Duodenal mucosa (tissue), 2 donors: ENCODE measurements around the gene COL8A2.

Source experiments
- H3K27ac ChIP-seq: one replicate; pipeline ENCODE4 v1.7.0; 2013; ENCODE audit warnings: low read depth, low read length
- H3K27me3 ChIP-seq, 2 donors: one replicate each; pipeline ENCODE4 v1.7.0; 2013; ENCODE audit warnings: low read length in 2 of 2, control low read depth in 1 of 2; ENCODE audit not compliant: insufficient read depth in 2 of 2, control insufficient read depth in 1 of 2
- H3K36me3 ChIP-seq, 2 donors: one replicate each; pipeline ENCODE4 v1.7.0; 2013; ENCODE audit warnings: low read length in 2 of 2, control low read depth in 1 of 2; ENCODE audit not compliant: insufficient read depth in 2 of 2, control insufficient read depth in 1 of 2
- H3K4me1 ChIP-seq, 2 donors: one replicate each; pipeline ENCODE4 v1.7.0; 2013; ENCODE audit warnings: low read length in 2 of 2, control low read depth in 1 of 2; ENCODE audit not compliant: insufficient read depth in 2 of 2, control insufficient read depth in 1 of 2
- H3K4me3 ChIP-seq, 2 donors: one replicate each; pipeline ENCODE4 v1.7.0; 2013; ENCODE audit warnings: low read length in 2 of 2, low read depth in 1 of 2
- H3K9ac ChIP-seq, 2 donors: one replicate each; pipeline ENCODE4 v1.7.0; 2013; ENCODE audit warnings: low read length in 2 of 2, low read depth in 1 of 2
- H3K9me3 ChIP-seq, 2 donors: one replicate each; pipeline ENCODE4 v1.7.0; 2013; ENCODE audit warnings: low read length in 2 of 2, control low read depth in 1 of 2; ENCODE audit not compliant: control insufficient read depth in 1 of 2

The COL8A2 gene

GRCh38 chr1:36157115-36157903 lies 32.3 kb upstream of the COL8A2 start:
- H3K27me3 ChIP-seq, result no peaks in the 10 kb centered on the region
- peak overlapping the region; percentile 93 for H3K27ac ChIP-seq
- H3K4me1 ChIP-seq, result peaks cover 50 to 55% of the 10 kb centered on the region in 2 donors
- H3K9ac ChIP-seq, result peak overlapping the region; percentile 57 to 70
- H3K36me3 ChIP-seq, result no peaks in the 10 kb centered on the region
- H3K9me3 ChIP-seq, result no peaks in the 10 kb centered on the region
- H3K4me3 ChIP-seq, result peak overlapping the region; percentile 88 to 94

DNA sequence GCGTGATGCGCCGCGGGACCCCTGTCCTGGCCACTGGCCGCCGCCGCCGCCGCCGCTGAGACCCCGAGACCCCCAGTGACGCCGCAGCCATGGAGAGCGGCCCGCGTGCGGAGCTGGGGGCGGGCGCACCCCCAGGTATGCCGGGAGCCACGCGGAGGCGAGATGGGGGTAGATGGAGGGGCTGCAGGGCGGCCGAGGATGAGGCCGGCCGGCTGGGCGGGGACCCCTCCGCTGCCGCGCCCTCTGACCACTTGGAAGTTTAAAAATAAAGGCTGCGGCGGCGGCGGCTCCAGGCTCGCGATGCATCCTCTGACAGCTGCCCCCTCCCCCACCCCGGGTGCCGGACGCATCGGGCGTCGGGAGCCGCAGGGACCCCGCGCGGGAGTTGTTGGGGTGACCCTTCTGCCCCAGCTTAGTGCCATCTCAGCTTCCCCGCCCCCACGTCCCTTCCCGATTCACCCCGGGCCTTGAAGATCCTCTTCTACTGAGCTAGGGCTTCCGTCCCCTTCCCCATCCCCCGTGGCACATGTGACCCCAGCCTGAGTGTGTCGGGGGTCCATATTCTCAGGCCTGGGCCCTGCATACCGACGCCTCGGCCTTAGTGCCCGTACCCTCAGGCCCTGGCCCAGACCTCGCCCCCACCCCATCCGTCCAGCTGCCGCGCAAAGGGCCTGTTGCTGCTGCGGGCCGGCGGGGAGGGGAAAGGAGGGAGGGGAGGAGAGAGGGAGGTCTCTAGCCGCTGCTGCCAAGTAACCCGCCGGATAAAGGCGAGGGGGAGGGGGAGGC lies 31.5 kb upstream of the COL8A2 start:
- no peaks in the 10 kb centered on the region for H3K27me3 ChIP-seq
- peaks cover 50 to 51% of the 10 kb centered on the region in 2 donors for H3K4me1 ChIP-seq
- H3K9ac ChIP-seq, result peak overlapping the region; percentile 57 to 70
- H3K27ac ChIP-seq, result peak overlapping the region; percentile 93
- H3K9me3 ChIP-seq, result no peaks in the 10 kb centered on the region
- peak overlapping the region; percentile 88 to 94 for H3K4me3 ChIP-seq
- no peaks in the 10 kb centered on the region for H3K36me3 ChIP-seq

GRCh38 chr1:36155408-36156328 lies 30.6 kb upstream of the COL8A2 start, which contains the start of gene MAP7D1:
Gene MAP7D1 (plus strand): TSS chr1:36156160. CDS start chr1:36156418, 258 bp downstream.
- Histone ChIP-seq H3K9me3 (no peaks in the 10 kb centered on the region), H3K36me3 (no peaks in the 10 kb centered on the region), H3K9ac (peak within 1 kb of the TSS; percentile 90 to 97), H3K27me3 (no peaks in the 10 kb centered on the region), H3K27ac (peak within 1 kb of the TSS; percentile 93), H3K4me1 (peaks cover 49 to 50% of the 10 kb centered on the region in 2 donors), H3K4me3 (peak within 1 kb of the TSS; percentile 88 to 94)

- Histone ChIP-seq H3K27me3 (no peaks in the 10 kb centered on the region), H3K9ac (peak overlapping the region; percentile 90 to 97), H3K27ac (peak overlapping the region; percentile 93), H3K4me1 (peaks cover 49 to 50% of the 10 kb centered on the region in 2 donors), H3K36me3 (no peaks in the 10 kb centered on the region), H3K4me3 (peak overlapping the region; percentile 88 to 94), H3K9me3 (no peaks in the 10 kb centered on the region)
Measured at GRCh38 chr1:36154765-36155407, 29.9 kb upstream of the COL8A2 start.

- no peaks in the 10 kb centered on the region for H3K27me3 ChIP-seq
- H3K9ac ChIP-seq, result peak overlapping the region in 1 of 2 donors; percentile 97
- H3K27ac ChIP-seq, result no peak overlapping the region
- H3K9me3 ChIP-seq, result no peaks in the 10 kb centered on the region
- H3K4me1 ChIP-seq, result peaks cover 45 to 48% of the 10 kb centered on the region in 2 donors
- no peak overlapping the region for H3K4me3 ChIP-seq
- H3K36me3 ChIP-seq, result no peaks in the 10 kb centered on the region
Measured at GRCh38 chr1:36154335-36154734, 29.3 kb upstream of the COL8A2 start.

DNA sequence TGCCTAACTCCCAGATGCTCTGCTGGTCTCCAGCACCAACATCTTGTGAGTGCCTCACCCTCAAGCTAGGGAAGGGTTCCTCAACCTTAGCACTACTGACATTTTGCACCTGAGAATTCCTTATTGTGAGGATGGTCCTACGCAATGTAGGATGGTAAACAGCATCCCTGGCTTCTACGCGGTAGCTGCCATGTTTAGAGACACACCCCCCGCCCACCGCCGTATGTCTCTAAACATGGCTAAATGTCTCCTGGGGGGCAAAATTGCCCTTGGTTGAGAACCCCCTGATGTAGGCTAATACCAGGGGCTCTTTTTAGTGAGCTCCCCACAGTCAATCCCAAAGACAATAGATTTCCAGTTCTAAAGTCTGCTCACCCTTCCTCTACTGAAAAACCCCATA lies 28.5 kb upstream of the COL8A2 start:
- H3K27me3 ChIP-seq, result no peaks in the 10 kb centered on the region
- no peaks in the 10 kb centered on the region for H3K9me3 ChIP-seq
- H3K4me1 ChIP-seq, result peaks cover 45 to 48% of the 10 kb centered on the region in 2 donors
- H3K4me3 ChIP-seq, result no peak overlapping the region
- no peak overlapping the region for H3K9ac ChIP-seq
- H3K36me3 ChIP-seq, result no peaks in the 10 kb centered on the region
- no peak overlapping the region for H3K27ac ChIP-seq

GRCh38 chr1:36151845-36152203 lies 26.8 kb upstream of the COL8A2 start:
- Histone ChIP-seq H3K4me1 (peaks cover 37 to 43% of the 10 kb centered on the region in 2 donors), H3K27ac (peak overlapping the region; percentile 28), H3K36me3 (peaks cover 0 to under 1% of the 10 kb centered on the region in 2 donors), H3K9me3 (no peaks in the 10 kb centered on the region), H3K4me3 (no peak overlapping the region), H3K9ac (peak overlapping the region; percentile 18 to 31), H3K27me3 (no peaks in the 10 kb centered on the region)

GRCh38 chr1:36151134-36151844 lies 26.3 kb upstream of the COL8A2 start:
- H3K27ac ChIP-seq, result peak overlapping the region; percentile 32
- peaks cover 37 to 43% of the 10 kb centered on the region in 2 donors for H3K4me1 ChIP-seq
- peak overlapping the region; percentile 18 to 44 for H3K9ac ChIP-seq
- peaks cover 0 to 4% of the 10 kb centered on the region in 2 donors for H3K36me3 ChIP-seq
- no peaks in the 10 kb centered on the region for H3K9me3 ChIP-seq
- H3K27me3 ChIP-seq, result no peaks in the 10 kb centered on the region
- H3K4me3 ChIP-seq, result peak overlapping the region in 1 of 2 donors; percentile 63
